ENCODE measurements around the gene ALDH18A1. TPM values are rescaled to one million over a fixed set of nuclear protein-coding genes. Genes with fewer than 3 reads are reported as not detected.

The ALDH18A1 gene
- total RNA-seq, 1 experiment from 2014 or later: 85.1 TPM

DNA sequence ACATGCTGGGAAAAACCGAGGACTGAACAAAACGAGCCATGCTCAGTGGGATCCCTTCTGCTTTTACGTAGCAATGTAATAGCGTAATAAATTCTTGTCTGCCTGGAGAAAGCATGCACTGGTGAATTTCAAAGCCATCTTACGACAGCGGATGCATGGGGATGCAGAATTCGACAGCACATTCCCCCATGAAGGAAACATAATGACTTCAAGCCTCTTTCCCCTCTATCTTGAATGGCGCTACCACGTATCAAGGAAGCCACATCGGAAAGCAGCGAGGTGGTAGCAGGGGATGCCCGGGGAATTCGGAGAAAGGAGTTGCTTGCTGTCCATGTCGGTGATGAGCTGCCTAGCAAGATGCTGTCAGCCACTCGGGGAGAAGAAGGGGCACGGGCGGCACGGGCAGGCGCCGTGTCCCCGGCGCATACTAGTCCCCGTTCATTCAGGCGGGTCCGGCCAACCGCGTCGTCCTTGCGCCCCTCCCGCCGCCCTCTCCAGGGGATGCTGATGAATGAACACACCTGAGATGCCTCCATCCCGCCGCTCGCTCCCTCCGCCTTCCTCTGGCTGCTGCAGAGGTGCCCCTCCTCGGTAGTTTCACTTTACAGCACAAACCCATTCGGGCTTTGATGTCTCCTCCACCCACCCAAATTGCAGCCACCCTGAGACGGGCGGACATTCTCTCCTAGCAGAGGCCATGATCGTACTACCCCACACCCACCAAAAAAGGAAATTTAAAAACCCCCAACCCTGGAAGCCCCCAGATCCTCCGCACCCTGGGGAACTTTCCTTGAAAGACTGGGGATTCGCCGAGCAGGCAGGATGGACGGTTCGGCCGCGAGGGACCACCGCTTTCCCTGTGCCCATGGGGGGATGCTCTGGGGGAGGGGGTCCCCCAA, 96.0 kb downstream of the ALDH18A1 start:
- H3K27me3 ChIP-seq: no peaks in the 10 kb centered on the region
- DNase-seq: peak in 1 of 2 experiments; percentile 17
- peak overlapping the region; percentile 85 for H3K4me3 ChIP-seq
- H3K4me1 ChIP-seq: no peaks in the 10 kb centered on the region
- H3K9me3 ChIP-seq (replicated peaks): no peaks in the 10 kb centered on the region
- H3K36me3 ChIP-seq: no peaks in the 10 kb centered on the region
- H3K27ac ChIP-seq: peak overlapping the region; percentile 39; the same call in 1 of the 2 replicates

GRCh38 chr10:95559896-95560277, 96.6 kb downstream of the ALDH18A1 start:
- no peaks in the 10 kb centered on the region for H3K36me3 ChIP-seq
- no peaks in the 10 kb centered on the region for H3K4me1 ChIP-seq
- no peaks in the 10 kb centered on the region for H3K9me3 ChIP-seq (replicated peaks)
- H3K27me3 ChIP-seq: no peaks in the 10 kb centered on the region
- no peak overlapping the region for H3K27ac ChIP-seq
- no peak for DNase-seq
- H3K4me3 ChIP-seq: no peak overlapping the region; the same call in 1 of the 2 replicates

DNA sequence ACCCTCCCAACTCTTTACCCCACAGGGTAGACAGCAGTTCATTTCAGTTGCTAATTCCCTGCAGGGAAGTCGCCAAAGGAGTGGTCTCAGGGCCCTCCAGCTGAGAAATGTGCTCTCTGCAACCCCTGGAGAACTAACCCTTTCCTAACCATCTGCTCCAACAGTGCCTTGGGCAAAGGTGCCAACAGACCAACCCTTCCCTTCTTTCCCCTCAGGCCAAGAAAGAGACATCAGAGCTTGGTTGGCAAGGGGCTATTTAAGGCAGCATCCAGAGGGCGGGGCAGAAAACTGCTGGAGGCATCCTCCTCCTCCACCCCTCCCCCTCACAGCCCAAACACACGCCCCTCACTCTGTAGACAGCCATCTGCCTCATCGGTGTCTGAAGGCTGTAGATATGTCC, 97.0 kb downstream of the ALDH18A1 start:
- no peak overlapping the region for H3K27ac ChIP-seq
- no peaks in the 10 kb centered on the region for H3K27me3 ChIP-seq
- H3K4me1 ChIP-seq: no peaks in the 10 kb centered on the region
- DNase-seq: no peak
- H3K4me3 ChIP-seq: no peak overlapping the region
- H3K36me3 ChIP-seq: no peaks in the 10 kb centered on the region
- H3K9me3 ChIP-seq (replicated peaks): no peaks in the 10 kb centered on the region

GRCh38 chr10:95558593-95559320, 97.8 kb downstream of the ALDH18A1 start:
- H3K27ac ChIP-seq: no peak overlapping the region
- H3K36me3 ChIP-seq: no peaks in the 10 kb centered on the region
- no peak for DNase-seq
- H3K4me3 ChIP-seq: no peak overlapping the region
- no peaks in the 10 kb centered on the region for H3K27me3 ChIP-seq
- no peaks in the 10 kb centered on the region for H3K4me1 ChIP-seq
- no peaks in the 10 kb centered on the region for H3K9me3 ChIP-seq (replicated peaks)

DNA sequence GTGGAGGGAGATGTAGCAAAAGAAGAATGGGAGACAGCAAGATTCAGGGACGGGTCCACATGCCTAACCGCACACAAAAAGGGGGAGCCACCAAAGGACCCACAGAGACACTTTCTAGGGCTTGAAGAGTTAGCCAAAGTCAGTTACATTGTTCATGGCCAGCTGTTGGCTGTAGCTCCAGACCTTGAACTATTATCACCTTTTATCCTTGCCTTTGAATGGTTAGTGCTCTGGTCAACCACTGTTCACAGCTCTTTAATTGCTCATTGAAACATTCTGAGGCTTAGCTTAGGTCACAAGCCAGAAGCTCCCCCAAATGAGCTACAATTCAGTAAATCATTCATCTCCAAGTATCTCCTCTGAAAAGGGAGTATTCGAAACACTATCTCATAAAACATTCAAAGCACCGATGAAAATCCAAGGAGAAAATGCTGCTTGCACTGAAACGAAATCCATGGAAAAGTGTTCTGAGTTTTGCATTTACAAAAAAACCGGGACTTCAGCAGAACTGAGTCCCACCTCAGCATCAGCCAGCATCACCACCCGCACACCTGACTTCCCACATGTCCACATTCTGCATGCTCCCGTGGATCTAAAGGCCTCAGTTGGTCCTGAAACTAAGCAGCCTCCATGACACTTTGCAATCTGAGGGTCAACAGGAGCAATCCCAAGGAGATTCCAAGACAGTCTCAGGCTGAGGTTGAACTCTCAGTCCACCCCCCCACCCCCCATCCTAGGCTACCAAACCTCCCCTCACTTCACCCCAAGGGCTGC, 99.3 kb downstream of the ALDH18A1 start:
- no peak overlapping the region for H3K4me3 ChIP-seq
- H3K27ac ChIP-seq: no peak overlapping the region
- DNase-seq: no peak
- H3K36me3 ChIP-seq: no peaks in the 10 kb centered on the region
- H3K27me3 ChIP-seq: no peaks in the 10 kb centered on the region
- H3K4me1 ChIP-seq: no peaks in the 10 kb centered on the region
- no peaks in the 10 kb centered on the region for H3K9me3 ChIP-seq (replicated peaks)

Other genes starting within 250 kb of the ALDH18A1 start
- gene SORBS1, start 95.3 kb downstream of the ALDH18A1 start, total RNA-seq (2014; rRNA removed; shearing (Covaris generic)): 12.8 and 17.1 TPM in 2 replicates
- 22.5 and 23.3 TPM in 2 replicates for gene TCTN3, start 37.2 kb upstream of the ALDH18A1 start, total RNA-seq (2014; rRNA removed; shearing (Covaris generic))
- gene ENTPD1, start 99.5 kb upstream of the ALDH18A1 start, total RNA-seq (2014; rRNA removed; shearing (Covaris generic)): 0.30 TPM in 1 of 2 replicates, not detected in the other